LNCaP clone FGC (cell line): ENCODE data around the gene KRT9.
"Not testable (repeated sequence)": the region's sequence is repeated elsewhere in the genome, so short reads cannot be mapped to it uniquely, and the experiment has no call there.

Experiments
- DNase-seq: peaks from one replicate; pipeline ENCODE4 v3.0.0-alpha.2; 2011; ENCODE audit warnings: low read depth
- H3K4me3 ChIP-seq: 2 replicates; pipeline ENCODE4 v1.5.1; 2011; ENCODE audit warnings: mild to moderate bottlenecking, low read depth, low read length, control low read depth
- CTCF ChIP-seq: IDR thresholded peaks from 2 replicates; pipeline ENCODE4 v1.5.1; 2012; ENCODE audit warnings: mild to moderate bottlenecking; ENCODE audit not compliant: control insufficient read depth, insufficient read depth; ENCODE audit errors: extremely low read depth

KRT9 gene

GRCh38 chr17:41571561-41572434 lies at the start of gene KRT9:
Gene KRT9 (minus strand): TSS chr17:41572059. CDS start chr17:41571992, 67 bp downstream.
- no peak within 1 kb of the TSS for H3K4me3 ChIP-seq
- TF ChIP-seq CTCF = no peak
- DNase-seq = no peak

- not testable (repeated sequence) for H3K4me3 ChIP-seq, DNase-seq
Measured at GRCh38 chr17:41621435-41621817, 49.6 kb upstream of the KRT9 start.

- DNase-seq = no peak
- H3K4me3 ChIP-seq = no peak overlapping the region
- no peak for TF ChIP-seq CTCF
Measured at GRCh38 chr17:41620583-41621434, 49.0 kb upstream of the KRT9 start.

- not testable (repeated sequence) for H3K4me3 ChIP-seq, DNase-seq
Measured at GRCh38 chr17:41619927-41620582, 48.2 kb upstream of the KRT9 start.

- no peak overlapping the region for H3K4me3 ChIP-seq
- DNase-seq = no peak
- no peak for TF ChIP-seq CTCF
Measured at GRCh38 chr17:41619036-41619926, 47.4 kb upstream of the KRT9 start.

- H3K4me3 ChIP-seq = no peak overlapping the region
- no peak for TF ChIP-seq CTCF
- no peak for DNase-seq
Measured at GRCh38 chr17:41618341-41619035, 46.6 kb upstream of the KRT9 start.

- no peak for TF ChIP-seq CTCF
- DNase-seq = no peak
- H3K4me3 ChIP-seq = no peak overlapping the region
Measured at GRCh38 chr17:41617698-41618097, 45.8 kb upstream of the KRT9 start.
